Stimulated activated CD4-positive, alpha-beta T cell treated with anti-CD3 and anti-CD28 coated beads, Interleukin-12 subunit alpha, Interleukin-12 subunit beta, amount 100 ng/mL, for 4 hours (primary cell): ENCODE results near the gene PTPRD.

Experiments
- DNase-seq: peaks from one replicate; pipeline ENCODE4 v3.0.0-alpha.2; 2020

The PTPRD gene

DNA sequence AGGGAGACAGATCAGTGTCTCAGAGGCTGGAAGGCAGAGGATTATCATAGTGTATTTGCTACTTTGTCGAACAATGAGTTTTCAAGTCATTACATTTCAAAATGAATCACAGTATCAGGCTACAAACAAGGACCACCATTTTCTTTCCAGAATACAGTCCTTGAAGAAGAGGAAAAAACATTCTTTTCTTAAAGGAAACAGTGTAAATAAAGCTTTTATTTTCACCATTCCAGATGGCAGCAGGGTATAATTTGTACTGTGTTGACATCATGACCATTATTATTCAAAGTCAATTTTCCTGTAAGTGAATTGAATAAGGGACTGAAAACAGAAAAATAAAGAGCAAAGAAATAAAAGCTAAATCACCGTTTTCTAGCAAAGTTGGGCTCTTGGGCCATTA, 2076.0 kb downstream of the PTPRD start:
- DNase-seq: no peak

DNA sequence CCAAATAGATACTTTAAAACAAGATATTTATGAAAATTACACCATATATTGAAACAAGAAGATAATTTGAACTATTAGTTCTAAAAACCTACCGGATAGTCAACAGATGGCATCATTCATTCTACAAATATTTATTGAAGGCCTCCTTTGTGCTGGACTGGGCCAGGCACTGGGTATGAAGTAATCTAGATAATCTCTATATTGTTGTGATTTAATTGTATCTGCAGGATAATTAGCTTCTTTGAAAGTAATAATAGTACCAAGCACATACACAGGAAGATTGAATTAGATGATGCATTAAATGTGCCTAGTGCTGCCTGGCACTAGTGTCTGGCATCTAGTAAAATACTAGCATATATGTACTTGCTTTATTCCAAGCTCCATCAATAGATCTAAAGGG, 2078.0 kb downstream of the PTPRD start:
- no peak for DNase-seq

DNA sequence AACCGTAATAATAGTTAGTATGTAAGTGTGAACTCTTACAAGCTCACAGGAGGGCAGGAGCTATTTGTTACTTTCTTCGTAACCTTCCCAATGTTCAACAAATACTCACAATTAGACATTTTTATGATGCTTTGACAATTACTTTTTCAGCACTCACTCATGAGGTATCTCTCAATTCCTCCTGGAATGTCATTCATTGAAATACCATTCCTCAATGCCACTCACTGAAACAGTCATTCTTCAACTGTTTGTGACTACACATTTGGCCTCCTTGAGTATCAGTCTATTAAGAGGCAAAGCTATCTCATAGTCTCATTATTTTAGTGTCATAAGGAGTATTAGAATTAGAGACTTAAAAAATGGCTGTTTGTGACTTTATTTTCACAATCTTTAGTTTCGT, 2079.1 kb downstream of the PTPRD start:
- no peak for DNase-seq

DNA sequence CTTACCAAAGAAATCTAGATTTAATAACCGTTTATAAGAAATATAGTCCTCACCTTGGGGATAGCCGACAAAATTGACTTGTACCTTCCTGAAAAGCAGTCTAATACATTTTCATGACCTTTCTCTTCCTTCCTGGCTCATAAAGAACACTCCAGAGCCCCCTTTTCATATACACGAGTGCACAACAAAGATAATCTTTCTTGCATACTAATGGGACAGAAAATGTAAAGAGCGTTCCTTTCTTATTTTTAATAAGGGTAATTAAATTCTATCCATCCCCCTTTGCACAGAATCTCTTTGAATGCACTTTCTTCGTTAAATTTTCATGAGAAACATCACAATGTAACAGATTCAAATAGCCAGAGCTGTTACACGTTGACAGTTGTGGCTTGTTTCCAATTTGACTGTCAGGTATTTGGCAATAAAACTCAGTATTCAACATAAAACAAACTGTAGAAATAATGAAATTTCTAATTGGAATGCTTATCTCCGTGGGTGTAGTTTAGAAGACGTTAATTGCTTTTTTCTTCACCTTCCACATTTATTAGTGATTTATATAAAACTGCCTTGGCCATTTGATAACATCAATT, 2080.9 kb downstream of the PTPRD start:
- no peak for DNase-seq

DNA sequence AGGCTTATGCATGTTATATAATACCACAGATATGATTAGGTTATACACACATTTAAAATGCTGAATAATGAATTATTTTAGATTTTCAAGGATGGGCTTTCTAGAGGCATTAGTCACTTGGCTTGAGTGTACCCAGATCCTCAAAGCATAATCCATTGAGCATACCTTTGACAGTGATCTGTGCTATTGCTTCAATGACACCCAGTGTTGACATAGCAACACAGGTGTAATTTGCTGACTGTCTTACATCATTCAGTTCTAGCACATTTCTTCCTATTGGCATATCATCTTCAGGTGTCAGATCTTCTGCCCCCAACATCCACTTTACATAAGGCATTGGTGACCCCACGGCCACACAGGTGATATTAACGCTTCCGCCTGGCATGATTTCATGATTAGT, 2091.7 kb downstream of the PTPRD start:
- DNase-seq: no peak

DNA sequence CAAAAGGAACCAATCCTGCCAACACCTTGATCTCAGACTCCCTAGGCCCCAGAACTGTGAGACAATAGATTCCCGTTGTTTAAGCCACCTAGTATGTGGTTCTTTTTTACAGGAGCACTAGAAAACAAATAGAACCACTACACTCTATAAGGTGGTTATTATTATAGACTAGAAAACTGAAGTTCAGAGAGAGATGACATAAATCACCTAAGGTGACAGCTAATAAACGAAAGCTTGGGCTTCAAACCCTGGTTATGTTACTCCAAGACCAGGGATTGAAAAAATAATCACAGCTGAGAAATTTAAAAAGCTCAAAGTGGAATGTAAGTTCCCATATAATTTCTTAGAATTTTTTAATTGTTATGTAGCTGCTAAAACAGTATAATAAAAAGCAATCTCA, 2097.1 kb downstream of the PTPRD start:
- DNase-seq: no peak

DNA sequence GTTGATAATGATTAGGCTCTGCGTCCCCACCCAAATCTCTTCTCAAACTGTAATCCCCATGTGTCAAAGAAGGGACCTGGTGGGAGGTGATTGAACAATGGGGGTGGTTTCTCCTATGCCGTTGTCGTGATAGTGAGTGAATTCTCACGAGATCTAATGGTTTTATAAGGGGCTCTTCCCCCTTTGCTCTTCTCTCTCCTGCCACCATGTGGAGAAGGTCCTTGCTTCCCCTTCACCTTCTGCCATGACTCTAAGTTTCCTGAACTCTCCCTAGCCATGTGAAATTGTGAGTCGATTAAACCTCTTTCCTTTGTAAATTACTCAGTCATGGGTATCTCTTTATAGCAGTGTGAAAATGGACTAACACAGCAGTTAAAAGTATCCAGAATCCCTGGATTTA, 2098.0 kb downstream of the PTPRD start:
- no peak for DNase-seq

DNA sequence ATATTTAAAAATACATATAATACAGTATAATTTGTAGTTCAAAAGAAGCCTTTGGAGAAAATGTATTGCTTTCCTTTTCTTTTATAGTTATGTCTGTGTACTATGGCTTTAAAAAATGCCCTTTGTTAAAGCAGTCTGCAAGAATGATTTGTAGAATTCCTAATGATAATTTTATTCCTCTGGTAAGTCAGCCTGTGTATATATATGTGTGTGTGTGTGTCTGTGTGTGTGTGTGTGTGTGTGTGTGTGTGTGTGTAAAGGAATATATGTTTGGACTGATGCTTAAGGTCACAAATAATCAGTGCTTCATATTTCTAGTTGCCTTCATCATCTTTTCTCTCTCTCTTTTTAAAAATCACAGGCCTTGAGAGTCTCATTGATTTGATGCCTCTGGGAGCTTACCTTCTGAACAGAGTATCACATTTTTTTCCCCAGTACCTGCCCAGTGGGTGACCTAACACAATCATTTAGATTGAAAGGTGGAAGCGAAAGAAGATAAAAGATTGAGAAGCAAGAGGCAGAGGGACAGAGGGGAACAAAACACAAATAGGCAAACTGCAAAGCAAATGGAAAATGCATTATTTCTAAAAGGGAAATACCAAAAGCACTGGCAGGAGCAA, 2104.0 kb downstream of the PTPRD start:
- DNase-seq: no peak

DNA sequence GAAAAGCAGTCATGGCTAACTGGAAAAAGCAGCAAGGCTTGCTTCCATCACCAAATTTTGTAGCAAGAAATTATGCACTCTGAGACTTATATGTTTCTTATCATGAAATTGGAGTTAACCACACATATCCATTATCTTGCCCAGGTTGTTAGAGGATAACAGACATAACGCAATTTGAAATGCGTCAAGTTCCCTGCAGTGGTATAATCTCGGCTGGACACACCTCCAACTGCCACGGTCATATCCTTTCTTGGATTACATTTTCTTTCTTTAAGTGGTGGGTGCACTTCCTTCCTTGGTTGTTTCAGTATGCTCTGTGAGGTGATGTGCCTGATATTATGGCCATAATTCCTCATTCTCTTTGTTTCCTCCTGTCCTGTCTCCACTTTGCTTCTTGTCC, 2118.2 kb downstream of the PTPRD start:
- DNase-seq: no peak

DNA sequence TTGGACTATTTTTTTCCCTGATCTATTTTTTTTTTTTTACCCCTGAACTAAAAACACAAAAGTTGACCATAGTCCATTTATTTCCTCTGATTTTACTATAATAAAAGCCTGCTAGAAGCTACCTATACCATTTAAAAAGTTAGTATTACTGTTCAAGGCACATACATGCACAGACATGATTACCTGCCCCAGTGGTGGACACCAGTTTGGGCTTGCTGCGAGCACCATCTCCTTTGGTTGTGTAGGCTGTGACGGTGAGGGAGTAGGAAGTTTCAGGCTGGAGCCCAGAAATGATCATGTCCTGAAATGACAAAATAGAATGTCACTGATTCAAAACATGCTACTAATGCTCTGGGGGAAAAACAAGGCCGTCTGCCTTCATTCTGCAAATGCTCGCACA, 2120.1 kb downstream of the PTPRD start:
- DNase-seq: no peak

DNA sequence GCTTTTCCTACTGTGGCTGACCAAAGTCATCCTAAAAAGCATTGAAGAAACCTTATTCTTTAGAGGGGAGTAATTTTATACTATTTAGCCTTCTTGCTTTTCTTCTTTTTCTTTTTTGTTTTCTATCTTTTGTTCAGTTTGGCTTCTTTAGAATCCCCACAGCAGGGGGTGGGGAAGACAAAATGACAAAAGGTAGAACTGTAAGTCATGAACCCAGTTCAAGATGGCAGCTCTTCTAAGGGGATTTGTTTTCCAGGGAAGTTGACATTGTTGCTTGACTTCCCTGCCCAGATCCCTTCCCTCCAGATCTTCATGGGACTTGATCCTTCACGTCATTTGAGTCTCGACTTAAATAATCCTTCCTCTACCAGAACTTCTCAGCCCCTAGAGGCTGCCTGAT, 2120.8 kb downstream of the PTPRD start:
- no peak for DNase-seq

DNA sequence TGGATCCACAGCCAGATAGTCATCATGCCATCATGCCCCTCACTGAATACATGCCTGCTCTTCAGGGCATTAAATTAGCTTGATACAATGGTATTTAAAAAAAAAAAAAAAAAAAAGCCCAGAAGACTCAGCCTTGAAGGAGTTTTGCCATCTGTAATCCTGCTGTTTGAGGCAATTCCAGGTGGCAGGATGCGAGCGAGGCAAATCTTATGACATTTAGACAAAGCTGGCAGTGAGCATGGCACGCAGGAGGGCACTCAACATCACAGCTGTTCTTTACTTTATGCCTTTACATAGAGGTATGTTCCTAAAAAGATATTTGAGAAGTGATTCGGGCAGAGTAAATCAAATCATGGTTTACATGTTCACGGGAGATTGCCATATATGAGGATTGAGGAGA, 2121.2 kb downstream of the PTPRD start:
- DNase-seq: no peak

DNA sequence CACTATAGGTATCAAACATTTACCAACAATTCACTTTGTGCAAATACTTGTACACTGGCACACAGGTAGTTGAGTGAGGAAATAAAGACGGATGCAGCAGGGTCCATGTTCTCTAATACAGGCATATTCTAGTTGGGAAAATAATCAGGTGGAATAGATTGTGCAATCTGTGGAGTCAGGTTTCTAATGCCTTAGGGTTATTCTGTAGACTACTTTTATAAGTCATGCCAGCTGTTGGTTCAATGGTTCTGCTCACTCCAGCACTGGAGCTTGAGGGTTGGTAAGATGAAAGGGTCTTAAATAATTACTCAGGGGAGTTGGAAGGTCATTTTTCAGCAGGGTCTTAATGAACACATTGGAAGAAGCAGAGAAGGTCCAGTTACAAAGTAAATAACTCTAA, 2123.0 kb downstream of the PTPRD start:
- DNase-seq: no peak

DNA sequence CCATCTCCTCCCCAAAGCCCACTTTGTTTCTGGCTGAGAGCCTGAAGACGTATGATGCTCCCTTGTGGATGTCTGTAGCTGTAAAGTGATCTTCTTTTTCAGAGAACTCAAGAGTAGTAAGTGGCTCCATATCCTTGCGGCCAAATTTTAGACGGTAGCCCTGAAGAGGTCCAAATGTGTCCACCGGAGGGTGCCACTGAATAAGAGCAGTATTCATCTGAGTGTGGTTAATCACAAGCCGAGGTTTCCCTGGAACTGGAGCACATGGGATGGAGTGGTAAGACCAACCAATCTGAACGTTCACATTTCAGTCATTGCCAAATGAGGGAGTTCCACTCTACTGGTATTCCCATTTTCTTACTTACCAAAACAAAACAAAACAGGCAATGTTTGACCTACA, 2126.7 kb downstream of the PTPRD start:
- DNase-seq: no peak

DNA sequence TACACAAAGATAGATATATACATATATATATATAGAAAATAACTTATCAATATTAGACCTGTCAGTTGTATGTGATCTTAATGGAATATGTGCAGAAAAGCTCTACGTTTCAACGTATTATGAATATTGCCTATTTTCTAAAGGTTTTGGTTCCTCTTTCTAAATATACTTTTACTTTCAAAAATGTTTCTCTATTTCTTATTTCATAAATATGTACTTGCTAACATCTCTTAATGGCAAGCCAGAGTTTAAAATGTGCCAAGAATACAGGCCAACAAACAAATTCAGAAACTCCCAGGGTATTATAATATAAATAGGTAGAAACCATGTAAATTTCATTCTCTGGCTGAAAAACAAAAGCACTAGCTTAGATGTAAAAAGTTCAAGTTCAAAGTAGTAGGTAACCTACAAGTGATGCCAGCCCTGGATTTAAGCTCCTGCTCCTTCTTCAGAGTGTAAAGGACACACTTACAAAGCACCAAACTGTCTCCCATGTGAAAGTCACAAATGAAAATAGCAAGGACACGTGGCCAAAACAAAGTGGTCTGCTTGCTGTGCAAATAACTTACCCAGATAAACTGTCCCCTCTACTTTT, 2128.1 kb downstream of the PTPRD start:
- DNase-seq: no peak

DNA sequence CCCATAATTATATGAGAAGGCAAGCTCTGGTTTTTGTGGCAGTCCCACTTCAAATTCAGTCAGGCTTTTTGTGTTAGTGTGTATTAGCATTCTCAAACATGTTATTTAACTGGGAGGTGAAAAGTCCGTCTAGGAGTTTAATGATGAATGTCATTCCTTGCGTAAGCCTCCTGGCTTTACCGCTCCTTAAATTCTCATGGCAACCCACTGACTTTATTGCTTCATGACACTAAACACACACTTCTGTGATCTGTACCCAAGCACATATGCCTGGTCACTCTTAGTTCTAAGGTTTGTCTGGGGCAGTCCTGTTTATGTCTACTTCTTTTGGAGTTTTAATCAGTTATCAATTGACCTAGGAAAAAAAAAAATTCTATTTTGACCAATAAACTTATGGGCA, 2135.4 kb downstream of the PTPRD start:
- no peak for DNase-seq

DNA sequence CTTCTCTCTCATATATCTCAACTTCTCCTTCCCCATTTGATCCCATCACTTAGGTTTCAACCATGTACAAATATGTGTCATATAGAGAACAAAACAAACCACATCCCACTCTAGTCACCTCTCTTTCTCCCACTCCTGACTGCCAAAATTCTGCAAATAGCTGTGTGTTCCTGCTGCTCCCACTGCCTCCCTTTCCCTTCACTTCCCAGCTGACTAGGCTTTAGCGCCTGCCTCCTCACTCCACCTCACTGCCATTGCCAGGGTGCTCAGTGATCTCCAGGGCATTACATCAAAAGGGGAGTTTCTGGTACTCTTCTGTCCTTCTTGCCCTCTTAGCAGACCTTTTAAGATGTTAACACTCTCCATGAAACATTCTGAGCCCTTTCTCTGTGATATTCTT, 2137.9 kb downstream of the PTPRD start:
- no peak for DNase-seq

DNA sequence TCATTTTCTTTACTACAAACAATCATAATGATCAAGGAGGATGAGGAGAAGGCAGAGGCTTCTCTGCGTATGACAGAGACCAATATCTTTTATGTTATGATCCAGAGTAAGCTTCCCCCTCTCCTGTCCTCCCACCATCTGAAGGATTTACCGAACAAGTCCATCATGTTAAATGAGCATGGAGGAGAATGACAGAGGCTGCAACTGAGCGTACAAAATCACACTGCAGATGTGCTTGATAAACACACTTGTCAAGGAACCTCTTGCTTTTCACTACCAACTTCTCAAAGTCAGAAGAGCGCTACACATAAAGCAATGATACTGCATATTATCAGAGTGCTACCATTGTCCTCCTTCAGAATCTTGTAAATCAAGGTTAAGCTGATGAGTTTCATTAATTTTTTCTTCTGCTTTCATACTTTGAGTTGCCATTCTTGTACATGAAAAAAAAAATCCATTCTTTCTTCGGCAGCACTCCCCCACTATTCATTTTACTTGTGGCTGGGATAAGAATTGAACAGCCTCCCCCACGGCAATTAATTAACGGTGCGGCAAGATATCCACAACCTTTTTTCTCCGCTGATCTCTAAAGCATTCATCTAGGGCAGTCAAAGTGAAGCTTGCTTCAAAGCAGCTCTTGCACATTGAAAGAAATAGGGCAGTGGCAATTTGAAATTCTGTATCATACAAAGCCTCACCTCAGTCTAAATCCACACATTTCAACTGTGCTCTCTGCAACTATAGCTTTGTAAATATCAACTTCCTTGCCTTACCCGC, 2139.4 kb downstream of the PTPRD start:
- DNase-seq: no peak

DNA sequence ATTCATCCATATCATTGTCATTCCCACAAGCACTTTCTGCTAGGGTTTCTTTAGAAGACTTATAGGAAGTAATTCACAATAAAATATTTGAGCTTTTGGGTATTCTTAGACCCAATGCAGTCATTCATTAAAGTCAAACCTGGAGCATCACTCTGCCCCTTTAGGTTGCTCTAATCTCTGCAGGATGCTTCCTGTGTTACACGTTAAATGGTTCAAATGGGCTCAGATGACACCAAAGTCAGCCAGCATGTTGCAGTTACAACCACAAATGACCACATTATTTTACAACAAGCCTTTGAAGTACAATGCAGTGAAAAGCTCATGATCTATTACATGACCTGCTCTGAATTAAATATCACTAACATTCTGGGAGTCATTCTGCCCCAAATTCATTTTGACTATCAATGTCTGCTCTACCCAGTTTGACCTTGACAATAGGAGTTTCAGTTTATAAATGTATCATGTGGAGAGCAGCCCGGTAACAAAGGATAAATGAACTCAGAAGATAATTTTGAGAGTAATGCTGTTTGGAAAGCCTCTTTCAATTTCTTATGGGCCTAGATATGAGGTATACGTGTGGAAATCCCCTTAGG, 2144.7 kb downstream of the PTPRD start:
- no peak for DNase-seq

DNA sequence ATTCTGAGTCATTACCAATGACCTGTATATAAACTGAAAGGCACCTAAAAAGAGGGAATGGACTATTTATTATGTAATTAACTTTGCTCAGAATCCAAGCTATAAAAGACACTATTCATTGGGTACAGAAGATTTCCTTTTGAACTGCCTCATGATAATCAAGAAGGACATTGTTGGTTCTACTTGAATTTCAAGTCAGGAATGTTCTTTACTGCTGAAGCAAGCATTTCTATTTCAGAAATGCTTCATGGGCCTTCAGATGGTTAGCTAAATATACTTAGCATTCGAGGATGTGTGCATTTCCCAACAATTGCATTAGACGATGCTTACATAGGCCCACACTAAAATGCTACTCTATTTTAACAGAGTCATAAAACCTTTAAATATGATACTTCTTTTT, 2155.0 kb downstream of the PTPRD start:
- no peak for DNase-seq

DNA sequence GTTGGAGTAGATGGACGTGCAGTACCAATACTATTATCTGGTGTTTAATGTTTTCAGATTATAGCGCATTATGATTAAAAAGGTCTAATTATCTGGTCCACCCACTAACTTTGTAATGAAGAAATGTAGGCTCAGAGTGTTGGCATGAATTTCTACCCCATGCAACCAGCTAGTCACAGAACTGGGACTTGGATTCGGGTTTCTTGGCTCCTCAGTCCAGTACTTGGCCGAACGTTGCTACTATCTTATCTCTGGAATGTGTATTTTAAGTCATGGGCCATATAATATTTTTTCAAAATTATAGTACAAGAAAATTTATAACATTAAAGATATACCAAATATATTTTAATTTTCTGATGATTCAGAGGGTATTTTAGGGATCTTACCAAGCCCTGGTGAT, 2155.7 kb downstream of the PTPRD start:
- DNase-seq: no peak

DNA sequence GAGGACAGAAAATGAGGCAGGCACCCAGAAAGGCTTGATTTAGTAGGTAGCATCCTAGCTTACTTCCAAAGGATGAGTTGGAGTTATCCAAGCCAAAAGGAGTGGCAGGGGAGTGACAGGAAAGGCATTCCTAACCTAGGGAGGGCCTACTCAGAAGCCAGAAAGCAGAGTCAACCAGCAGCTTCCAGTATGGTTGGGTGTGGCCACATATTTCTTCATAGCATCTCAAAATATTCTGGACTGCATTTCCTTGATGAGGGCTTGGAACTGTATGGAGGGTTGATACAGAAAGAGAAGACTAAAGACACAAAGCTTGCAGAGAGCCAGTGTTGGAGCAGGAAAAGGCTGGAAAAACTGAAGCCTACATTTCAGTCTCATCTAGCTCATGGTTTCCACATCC, 2156.5 kb downstream of the PTPRD start:
- no peak for DNase-seq

DNA sequence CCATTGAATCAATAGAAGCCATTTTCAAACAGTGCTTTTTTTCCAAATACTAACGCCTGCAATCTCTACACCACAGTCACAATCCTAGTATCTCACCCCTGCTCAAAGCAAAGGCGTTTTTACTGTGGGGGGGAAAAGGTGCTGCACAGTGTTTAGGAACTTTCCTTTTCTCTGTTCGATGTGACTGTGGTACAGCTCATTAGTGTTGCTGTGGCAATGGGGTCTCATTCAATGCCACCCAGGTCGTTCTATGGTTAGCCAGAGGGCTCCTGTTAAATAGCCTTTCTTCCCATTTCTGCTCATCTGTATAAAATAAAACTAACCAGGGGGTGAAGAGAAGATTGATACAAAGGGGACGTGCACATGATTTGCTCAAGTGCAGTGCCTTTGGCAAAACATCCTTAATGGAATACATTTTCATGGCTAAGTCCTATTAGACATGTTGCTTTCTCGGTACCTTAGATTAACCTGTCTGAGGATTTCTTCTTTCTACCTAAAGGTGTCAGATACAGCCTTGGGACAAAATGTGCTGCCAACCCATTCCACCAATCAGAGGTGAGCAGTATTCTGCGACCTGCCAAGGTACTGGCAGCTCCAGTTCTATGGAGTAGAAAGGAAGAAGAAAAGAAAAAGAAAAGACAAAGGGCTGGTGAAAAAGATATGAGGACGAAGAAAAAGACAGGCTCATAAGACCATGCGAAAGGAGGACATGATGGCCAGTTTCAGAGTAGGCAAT, 2161.8 kb downstream of the PTPRD start:
- no peak for DNase-seq
